ENCODE measurements around the gene ENOX2.

The ENOX2 gene

GRCh38 chrX:130607431-130607830 lies 295.6 kb downstream of the ENOX2 start:
- no peak for DNase-seq

DNA sequence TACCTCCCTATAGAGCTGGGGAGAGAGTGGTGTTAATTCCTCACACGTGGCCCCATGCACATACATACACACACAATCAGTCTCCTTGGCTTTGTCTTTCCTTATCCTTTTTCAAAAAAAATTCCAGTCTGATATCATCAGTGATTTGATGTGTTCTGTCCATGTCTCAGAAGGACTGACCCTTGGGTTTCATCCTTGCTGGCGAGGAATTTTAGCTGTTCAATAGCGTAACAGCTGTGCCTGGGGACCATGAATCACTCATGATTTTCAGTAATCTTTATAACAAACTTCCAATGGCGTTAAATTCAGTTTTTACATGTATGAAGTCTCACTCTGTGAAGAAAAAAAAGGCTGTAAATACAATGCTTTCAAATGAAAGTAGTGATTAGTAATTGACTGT lies 296.6 kb downstream of the ENOX2 start:
- no peak for DNase-seq

GRCh38 chrX:130604882-130605281 lies 298.1 kb downstream of the ENOX2 start:
- no peak for DNase-seq

- no peak for DNase-seq
These were observed 308.5 kb downstream of the ENOX2 start for GRCh38 chrX:130594453-130594916.

DNA sequence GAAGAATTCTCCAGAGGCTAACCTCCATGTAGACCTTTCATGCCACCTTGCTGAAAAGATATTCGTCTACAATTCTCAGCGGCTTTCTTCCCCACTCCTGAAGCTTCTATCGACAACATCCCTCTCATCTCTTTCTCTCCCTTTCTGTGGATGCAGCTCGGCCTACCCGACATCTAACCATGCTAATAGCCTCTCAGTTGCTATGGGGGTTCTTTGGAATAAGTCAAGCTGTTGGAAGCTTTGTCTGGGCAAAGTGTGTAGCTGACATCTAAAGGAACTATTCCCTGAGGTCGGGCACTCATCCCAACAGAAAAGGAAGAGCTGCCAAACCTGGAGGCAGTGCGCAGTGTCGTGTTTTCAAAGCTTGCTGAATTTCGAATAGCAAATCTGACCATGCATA lies 309.1 kb downstream of the ENOX2 start:
- no peak for DNase-seq

DNA sequence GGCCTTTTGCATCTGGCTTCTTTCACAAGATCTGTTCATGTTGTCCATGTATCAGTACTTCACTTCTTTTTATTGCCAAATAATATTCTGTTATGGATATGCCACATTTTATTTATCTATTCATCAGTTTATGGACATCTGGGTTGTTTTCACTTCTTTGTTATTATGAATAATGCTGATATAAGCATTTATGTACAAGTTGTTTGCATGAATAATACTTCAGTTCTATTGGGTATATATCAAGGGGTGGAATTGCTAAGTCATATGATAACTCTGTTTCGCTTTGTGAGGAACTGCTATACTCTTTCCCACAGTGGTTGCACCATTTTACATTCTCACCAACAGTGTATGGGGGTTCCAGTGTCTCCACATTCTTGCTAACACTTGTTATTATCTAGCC lies 310.8 kb downstream of the ENOX2 start:
- DNase-seq: no peak

GRCh38 chrX:130578906-130579305 lies 324.1 kb downstream of the ENOX2 start:
- DNase-seq: no peak

DNA sequence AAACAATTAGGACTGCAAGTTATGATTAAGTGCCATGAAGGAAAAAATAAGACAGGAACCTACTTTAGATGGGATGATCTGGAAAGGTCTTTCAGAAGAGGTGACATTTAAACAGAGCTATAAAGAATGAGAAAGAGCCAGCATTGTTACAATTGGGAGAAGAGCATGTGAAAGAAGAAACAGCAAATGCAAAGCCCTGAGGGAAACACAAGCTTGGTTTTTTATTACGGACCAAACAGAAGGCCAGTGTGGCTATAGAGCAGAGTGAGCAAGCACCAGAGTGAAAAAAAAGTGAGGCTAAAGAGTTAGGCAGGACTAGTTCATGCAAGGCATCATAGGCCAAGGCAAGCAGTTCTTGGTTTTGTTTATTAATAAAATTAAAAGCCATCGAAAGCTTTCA lies 325.6 kb downstream of the ENOX2 start:
- no peak for DNase-seq

- peak; percentile 18 to 27 for DNase-seq
These were observed 327.1 kb downstream of the ENOX2 start for GRCh38 chrX:130575831-130576389.

All from stimulated activated CD4-positive, alpha-beta T cell treated with anti-CD3 and anti-CD28 coated beads, Interleukin-2, amount 100 ng/mL, for 24 hours (primary cell).